ENCODE results near the gene SH3PXD2A. TPM values are rescaled to one million over a fixed set of nuclear protein-coding genes. Genes with fewer than 3 reads are reported as not detected.

Gene SH3PXD2A
- total RNA-seq, 2 experiments from 2014 or later: 10.2 to 10.9 TPM

DNA sequence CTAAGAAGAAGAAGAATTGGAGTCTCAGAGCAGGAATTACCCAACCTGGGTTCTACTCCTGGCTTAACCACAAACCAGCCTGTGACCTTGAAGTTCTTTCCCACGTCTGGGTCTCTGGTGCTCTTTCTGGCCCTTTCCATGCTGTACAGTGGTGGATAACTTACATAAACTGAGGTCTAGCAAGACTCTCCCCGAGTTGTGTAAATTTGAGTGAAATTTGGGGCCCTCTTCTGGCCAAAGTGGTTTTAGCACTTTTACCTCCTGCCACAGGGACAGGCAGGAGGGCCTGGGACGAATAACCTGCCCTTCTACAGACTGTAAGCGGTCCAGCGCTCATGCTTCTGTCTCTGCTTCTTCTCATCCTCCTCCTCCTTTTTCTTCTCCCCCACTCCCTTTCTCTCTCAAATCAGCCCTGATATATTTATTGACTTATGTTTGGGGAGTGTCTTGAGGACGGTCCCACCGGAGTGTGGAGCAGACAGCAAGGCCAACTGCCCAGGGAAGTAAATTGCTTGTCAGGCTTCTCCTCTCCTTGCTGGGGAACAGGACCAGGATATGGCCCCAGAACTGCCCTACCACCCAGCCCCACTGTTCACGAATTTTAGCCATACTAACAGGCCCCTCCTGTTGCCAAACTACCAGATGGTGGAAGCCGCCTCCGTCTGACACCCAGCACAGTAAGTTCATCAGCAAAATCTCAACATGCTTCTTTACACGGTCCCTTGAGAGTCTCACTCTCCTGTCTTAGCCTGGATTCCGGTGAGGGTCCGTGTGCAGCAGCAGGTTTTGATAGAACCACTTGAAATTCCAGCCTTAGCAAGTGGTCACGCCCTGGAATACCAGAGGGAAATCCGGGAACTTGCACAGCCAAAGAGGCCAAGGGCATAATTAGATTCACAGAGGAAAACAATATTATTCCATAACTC, 4.0 kb upstream of the SH3PXD2A start:
- peaks cover 11% of the 10 kb centered on the region for H3K4me1 Mint-ChIP-seq
- H3K27ac Mint-ChIP-seq: no peak overlapping the region
- peaks cover 19% of the 10 kb centered on the region for H3K27me3 Mint-ChIP-seq
- peak; percentile 38 for DNase-seq
- H3K4me3 Mint-ChIP-seq: no peak overlapping the region
- peaks cover 4% of the 10 kb centered on the region for H3K36me3 Mint-ChIP-seq
- H3K9me3 Mint-ChIP-seq: peaks cover 3% of the 10 kb centered on the region

DNA sequence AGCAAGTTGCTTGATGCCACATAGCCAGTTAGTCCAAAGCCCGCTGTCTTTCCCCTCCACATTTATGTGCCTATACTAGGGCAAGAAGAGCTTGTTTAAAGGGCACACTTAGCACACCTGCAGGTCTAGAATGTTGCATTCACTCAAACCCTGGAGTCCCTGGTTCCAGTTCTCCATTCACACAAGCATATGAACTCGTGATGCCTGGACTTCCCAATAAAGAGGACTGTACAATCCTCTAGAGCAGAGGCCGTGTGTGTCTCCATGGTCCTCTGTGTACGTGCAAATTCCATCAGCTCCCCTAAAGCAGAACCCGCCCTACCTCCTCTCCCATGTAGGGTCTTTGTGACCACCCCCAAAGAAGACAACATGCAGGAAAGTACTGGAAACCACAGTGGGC, 3.0 kb upstream of the SH3PXD2A start:
- no peak overlapping the region for H3K4me3 Mint-ChIP-seq
- peaks cover 29% of the 10 kb centered on the region for H3K27me3 Mint-ChIP-seq
- no peak for DNase-seq
- H3K4me1 Mint-ChIP-seq: peaks cover 12% of the 10 kb centered on the region
- H3K36me3 Mint-ChIP-seq: no peaks in the 10 kb centered on the region
- H3K9me3 Mint-ChIP-seq: no peaks in the 10 kb centered on the region
- no peak overlapping the region for H3K27ac Mint-ChIP-seq

DNA sequence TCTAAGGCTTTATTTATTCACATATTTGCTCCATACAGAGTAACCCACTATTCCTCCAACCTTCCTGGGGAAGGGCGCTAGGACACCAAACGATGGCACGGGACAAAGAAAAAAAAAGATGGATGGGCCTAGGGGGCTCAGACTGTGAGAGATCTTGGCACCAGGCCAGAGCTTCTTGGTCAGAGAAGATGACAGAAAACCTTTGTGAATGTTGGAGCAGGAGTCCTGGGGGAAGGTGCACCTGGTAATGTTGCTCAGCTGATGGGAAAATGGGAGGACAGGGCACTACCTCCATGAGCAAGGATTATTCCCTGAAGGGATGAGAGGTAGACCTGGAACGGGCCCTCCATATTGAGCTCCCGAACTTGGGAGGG, 1.4 kb upstream of the SH3PXD2A start:
- Mint-ChIP-seq H3K4me1 (peaks cover 12% of the 10 kb centered on the region), H3K4me3 (no peak overlapping the region), H3K36me3 (no peaks in the 10 kb centered on the region), H3K27me3 (peaks cover 33% of the 10 kb centered on the region), H3K27ac (no peak overlapping the region), H3K9me3 (no peaks in the 10 kb centered on the region)
- DNase-seq: no peak

DNA sequence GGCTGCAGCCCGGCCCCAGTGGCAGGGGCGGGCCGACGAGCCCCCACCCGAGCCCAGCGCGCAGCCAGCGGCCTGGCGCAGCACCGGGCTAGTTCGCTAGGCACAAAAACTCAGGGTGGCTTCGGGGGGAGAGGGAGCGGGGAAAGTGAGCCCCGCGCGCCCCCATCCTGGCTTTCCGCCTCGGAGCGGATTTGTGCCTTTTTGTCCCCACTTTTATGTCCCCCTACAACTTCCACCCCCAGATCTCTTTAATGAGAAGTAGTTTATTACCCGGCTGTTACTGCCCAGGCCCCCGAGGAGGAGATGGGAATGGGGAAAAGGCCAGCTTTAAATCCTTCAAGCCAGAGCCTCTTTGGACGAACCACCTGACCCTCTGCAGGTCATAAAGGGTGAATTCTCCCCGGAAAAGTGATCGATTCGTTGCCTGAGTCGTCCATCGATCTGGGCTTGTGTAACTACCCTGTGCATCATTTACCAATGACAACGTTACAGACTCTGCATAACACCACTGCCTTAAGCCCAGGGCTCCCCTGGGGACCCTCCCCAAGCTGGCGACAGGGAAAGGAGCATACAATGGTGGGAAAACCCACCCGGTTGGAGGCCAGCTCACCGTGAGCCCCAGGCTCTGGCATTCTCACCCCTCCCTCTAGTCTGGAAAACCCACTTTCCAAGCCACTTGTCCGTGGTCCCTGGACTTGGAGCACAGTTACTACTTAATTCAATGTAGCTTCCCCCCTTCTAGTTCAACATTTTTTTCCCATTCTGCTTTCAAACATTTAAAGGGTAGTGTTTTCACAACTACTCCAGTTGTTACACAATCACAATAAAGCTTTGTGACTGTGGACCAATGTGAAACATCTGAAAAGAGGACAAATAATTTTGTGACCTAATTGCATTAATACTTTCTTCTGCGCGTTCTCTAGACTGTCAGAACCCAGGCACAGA, 748 bp upstream of the SH3PXD2A start:
- Mint-ChIP-seq H3K9me3 (no peaks in the 10 kb centered on the region), H3K27ac (no peak overlapping the region), H3K4me3 (peak overlapping the region; percentile 32), H3K4me1 (peaks cover 12% of the 10 kb centered on the region), H3K27me3 (peaks cover 33% of the 10 kb centered on the region), H3K36me3 (no peaks in the 10 kb centered on the region)
- DNase-seq: no peak

DNA sequence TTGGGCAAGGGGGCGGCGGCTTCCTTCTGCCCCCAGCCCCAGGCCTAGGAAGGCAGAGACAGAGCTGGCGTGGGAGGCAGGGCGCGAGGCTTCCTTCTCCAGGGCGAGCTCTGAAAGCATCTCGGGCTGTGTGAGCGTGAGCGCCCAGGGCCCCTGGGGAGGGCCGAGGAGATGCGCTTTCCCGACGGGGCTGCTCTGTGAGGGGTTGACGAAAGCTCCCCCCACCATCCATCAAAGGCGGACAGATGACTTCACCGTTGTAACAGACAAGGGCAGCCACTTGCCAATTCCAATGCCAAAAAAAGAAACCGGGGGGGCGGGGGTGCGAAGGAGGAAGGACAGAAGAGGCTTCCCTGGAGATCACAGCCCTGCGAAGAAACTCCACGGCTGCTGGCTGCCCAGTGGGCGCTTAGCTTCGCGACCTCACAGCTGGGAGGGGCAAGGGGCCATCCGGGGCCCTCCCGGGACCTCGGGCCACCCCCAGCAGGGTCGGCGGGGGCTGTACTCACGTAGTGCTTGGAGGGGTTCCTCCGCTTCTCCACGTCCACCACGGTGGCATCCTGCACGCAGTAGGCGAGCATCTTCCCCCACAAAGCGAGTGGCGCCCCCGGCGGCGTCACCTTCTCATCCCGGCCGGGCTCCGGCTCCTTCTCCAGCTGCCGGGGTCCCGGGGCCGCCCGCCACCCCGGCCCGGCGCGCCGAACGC, 537 bp downstream of the SH3PXD2A start:
- Mint-ChIP-seq H3K36me3 (no peaks in the 10 kb centered on the region), H3K27me3 (peaks cover 36% of the 10 kb centered on the region), H3K4me3 (peak overlapping the region; percentile 65), H3K4me1 (peaks cover 12% of the 10 kb centered on the region), H3K9me3 (no peaks in the 10 kb centered on the region), H3K27ac (no peak overlapping the region)
- peak; percentile 24 for DNase-seq

DNA sequence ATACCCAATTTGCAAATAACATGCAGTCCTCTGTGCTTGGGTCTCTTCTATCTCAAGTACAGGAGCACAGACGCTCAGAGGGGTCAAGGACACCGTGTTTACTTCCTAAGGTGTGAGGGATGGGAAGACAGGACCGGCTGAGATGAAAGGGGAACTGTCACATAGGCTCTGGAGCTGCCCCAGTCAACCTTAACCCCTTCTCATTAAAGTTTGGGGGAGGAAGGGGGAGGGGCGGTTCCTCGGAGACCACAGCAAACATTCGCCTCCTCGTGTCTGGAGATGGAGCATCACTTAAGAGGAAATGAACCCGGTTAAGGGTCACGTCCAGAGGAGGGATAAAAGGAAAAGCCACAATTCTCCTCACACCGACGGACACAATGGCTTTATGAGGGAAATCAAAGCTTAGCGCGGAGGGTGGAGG, 1.1 kb downstream of the SH3PXD2A start:
- H3K4me1 Mint-ChIP-seq: peaks cover 12% of the 10 kb centered on the region
- no peak overlapping the region for H3K27ac Mint-ChIP-seq
- peak overlapping the region; percentile 65 for H3K4me3 Mint-ChIP-seq
- peaks cover 41% of the 10 kb centered on the region for H3K27me3 Mint-ChIP-seq
- no peaks in the 10 kb centered on the region for H3K9me3 Mint-ChIP-seq
- no peak for DNase-seq
- no peaks in the 10 kb centered on the region for H3K36me3 Mint-ChIP-seq

DNA sequence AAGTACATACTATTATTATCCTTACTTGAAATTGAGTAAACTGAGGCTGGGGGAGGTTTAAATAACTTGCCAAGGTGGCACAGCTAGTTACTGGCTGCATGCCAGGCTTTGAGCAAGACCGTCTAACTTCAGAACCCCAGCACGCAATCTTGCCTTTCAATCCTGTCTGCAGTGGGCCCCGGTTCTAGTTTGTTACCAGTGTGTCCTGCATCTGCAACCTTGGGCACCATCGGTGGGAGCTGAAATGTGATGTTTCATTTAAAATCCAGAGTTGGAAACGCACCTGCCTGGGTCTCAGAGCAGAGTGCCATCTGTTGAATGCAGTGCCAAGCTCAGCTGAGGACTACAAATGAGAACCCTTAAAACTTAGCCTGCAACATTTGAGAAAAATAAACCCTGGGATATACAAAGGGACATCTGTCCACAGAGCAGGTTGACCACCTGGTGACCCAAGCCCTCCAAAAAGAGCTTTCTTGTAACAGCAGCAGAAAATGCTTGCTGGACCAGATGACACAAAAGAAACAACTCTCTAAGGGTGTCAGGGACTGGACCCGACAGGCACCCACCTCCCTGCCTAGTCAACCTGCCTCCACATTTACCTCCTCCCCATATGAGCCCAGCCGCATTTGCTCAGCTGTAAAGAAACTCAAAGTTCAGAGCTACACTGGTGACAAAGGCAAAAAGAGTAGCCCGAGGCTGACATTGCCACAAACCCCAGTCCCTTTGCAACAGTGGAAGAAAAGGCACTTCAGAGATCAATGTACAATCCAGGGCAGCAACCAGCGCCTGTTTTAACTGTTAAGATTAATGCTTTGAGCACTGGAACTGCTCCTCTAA, 1.7 kb downstream of the SH3PXD2A start:
- H3K36me3 Mint-ChIP-seq: no peaks in the 10 kb centered on the region
- H3K27ac Mint-ChIP-seq: no peak overlapping the region
- peaks cover 8% of the 10 kb centered on the region for H3K4me1 Mint-ChIP-seq

DNA sequence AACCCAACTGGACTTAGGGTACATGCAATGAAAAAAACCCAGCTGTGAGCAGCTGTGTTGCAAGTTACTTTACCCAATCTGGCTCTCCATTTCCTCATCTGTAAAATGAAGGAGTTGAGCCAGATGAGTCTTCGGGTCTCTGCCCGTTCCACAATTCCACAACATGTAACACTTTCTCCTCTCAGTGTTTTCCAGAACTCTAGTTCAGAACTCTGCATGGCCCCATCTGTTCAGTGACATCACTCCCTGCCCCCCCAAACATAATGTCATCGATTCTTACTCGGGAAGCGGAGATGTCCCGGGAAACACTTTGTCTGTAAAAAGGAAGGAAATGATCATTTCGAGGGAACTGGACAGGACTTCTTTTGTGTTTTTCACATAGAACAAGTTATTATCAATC, 2.5 kb downstream of the SH3PXD2A start:
- Mint-ChIP-seq H3K4me1 (peaks cover 8% of the 10 kb centered on the region), H3K36me3 (no peaks in the 10 kb centered on the region), H3K27ac (no peak overlapping the region), H3K4me3 (no peak overlapping the region), H3K9me3 (no peaks in the 10 kb centered on the region), H3K27me3 (peaks cover 41% of the 10 kb centered on the region)
- no peak for DNase-seq

More for the DNA sequence above, 1.7 kb downstream of the SH3PXD2A start:
- no peak for DNase-seq
- Mint-ChIP-seq H3K27me3 (peaks cover 41% of the 10 kb centered on the region), H3K4me3 (no peak overlapping the region), H3K9me3 (no peaks in the 10 kb centered on the region)

DNA sequence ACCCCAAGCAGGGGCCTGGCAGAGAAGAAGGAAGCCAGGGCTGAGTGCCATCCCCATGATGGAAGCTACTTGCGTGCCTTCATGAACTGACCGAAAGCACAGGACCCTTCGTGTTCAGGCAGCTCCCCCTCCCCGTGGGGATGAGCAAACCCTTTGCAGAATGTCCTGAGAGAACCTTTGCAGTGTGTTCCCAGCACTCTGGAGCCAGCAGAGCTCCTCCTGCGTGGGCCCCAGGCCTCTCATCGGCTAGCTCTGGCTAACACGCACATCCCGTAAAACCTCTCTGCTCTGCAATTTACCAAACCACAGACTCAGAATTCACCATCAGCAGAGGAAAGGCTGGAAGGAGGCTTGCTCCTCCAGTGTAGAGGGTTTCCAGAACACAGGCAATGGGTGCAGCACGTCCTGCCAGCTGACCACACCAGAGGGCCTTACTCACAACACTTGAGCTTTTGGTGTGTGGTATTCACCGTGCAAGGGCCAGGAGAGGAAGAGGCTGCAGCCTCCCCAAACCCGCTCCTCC, 3.1 kb downstream of the SH3PXD2A start:
- H3K4me1 Mint-ChIP-seq: peaks cover 8% of the 10 kb centered on the region
- H3K27ac Mint-ChIP-seq: no peak overlapping the region
- H3K27me3 Mint-ChIP-seq: peaks cover 41% of the 10 kb centered on the region
- H3K9me3 Mint-ChIP-seq: no peaks in the 10 kb centered on the region
- H3K36me3 Mint-ChIP-seq: no peaks in the 10 kb centered on the region
- no peak overlapping the region for H3K4me3 Mint-ChIP-seq
- DNase-seq: no peak

DNA sequence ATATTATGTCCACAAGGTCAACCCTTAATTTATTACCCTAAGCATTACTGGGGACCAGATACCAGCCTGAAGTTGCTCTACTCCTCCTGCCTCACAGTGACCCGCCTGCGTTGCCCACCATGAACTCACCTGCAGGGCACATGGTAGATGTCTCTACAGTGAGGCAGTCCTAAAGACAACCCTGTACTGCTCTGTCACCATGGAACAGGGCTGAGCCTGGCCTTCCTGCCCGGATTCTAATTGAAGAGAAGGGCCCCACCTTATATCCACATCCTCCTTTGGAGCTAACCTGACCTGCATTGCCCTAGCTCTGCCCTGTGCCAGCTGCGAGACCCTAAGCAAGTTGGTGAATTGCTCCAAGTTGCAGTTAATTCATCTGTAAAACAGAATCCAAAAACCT, 4.1 kb downstream of the SH3PXD2A start:
- Mint-ChIP-seq H3K4me1 (peaks cover 13% of the 10 kb centered on the region), H3K36me3 (no peaks in the 10 kb centered on the region), H3K27me3 (peaks cover 31% of the 10 kb centered on the region), H3K9me3 (no peaks in the 10 kb centered on the region), H3K4me3 (no peak overlapping the region), H3K27ac (no peak overlapping the region)
- no peak for DNase-seq

DNA sequence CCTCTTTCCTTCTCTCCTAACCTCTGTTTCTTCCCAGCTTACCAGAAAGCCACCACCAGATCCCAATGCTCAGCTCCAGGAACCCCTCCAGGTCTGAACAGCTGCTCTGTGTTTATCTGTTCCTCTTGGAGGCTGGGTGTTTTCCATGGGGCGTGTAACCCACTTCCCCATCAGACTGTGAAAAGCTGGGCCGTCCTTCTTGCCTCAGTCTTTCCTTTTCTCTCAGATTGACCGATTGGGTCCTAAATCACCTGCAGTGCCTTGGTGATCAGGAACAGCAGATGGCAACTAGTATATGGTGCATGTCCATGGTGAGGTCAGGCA, 4.8 kb downstream of the SH3PXD2A start:
- Mint-ChIP-seq H3K4me1 (peaks cover 17% of the 10 kb centered on the region), H3K27ac (no peak overlapping the region), H3K9me3 (no peaks in the 10 kb centered on the region), H3K36me3 (no peaks in the 10 kb centered on the region), H3K27me3 (peaks cover 26% of the 10 kb centered on the region), H3K4me3 (no peak overlapping the region)
- DNase-seq: no peak

DNA sequence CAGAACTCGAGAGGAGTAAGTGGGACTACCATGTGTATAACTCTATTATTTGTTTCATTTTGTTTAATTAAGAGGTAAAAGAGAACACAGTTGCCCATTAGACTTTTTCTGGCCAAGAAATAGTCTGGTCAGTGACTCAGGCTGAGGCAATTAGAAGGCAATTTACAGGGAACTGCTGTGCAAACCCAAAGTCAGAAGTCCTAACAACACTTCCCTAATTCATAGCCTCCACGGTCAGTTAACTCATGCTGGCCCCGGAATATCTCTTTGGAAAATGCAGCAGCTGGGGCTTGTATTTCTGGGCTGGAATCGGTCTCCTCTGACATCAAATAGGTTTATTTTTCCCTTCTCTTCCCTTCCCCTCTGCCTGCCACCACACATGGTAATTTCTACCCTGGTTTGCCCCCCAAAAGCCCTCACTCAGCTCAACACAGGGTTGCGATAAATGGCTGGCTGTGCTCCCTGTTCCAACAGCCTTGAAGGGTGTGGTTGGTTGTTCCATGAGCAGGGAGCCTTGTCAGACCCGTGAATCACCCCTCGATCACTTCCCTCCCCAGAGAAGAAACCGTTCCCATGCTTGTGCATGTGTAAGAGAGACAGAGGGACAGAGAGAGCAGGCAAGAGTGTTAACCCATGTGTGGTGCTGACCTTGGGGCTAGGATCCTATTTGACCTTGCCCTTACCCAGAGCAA, 5.3 kb downstream of the SH3PXD2A start:
- Mint-ChIP-seq H3K27me3 (peaks cover 26% of the 10 kb centered on the region), H3K9me3 (no peaks in the 10 kb centered on the region), H3K4me3 (no peak overlapping the region), H3K36me3 (no peaks in the 10 kb centered on the region), H3K27ac (no peak overlapping the region), H3K4me1 (peaks cover 18% of the 10 kb centered on the region)
- no peak for DNase-seq

DNA sequence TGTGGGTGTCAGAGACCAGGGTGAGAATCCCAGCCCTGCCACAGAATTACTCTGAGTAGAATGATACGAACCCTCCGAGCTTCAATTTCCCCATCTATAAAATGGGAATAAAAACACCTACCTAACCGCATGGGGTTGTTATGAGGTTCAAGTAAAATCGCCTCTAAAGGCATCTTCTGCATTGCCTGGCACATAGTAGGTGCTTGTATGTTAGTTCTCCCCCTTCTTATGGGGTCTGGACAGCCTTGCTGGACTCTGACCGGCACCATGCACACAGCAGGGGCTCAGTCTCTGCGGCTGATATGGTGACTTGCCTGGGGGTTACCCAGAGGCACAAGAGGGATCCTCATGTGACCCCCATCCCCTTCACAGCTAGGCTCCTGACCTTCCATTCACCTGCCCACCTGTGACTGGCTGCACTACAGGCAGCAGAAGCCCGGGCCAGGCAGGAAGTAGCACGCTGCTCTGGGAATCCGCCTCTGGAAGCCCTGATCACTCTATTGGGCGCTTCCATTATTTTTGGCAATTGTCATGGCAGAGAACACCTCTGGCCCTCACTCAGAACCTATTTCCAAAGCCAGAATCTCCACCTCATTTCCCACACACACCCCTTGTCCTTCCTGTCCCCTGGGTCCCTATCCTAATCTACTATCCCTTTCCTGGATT, 6.0 kb downstream of the SH3PXD2A start:
- no peak overlapping the region for H3K4me3 Mint-ChIP-seq
- no peaks in the 10 kb centered on the region for H3K36me3 Mint-ChIP-seq
- H3K27ac Mint-ChIP-seq: no peak overlapping the region
- H3K9me3 Mint-ChIP-seq: no peaks in the 10 kb centered on the region
- peaks cover 14% of the 10 kb centered on the region for H3K4me1 Mint-ChIP-seq
- no peak for DNase-seq
- H3K27me3 Mint-ChIP-seq: peaks cover 21% of the 10 kb centered on the region
